Pons (tissue), 1 donor: ENCODE results near the gene PNKD.
A peak's percentile ranks its signal among the peaks of the same experiment; 100 is the strongest.

Experiments
- DNase-seq: peaks from one replicate; pipeline ENCODE4 v3.0.0-alpha.2; 2016; ENCODE audit warnings: low spot score

The PNKD gene

GRCh38 chr2:218317835-218318234 is 47.5 kb downstream of the PNKD start:
- DNase-seq = no peak

GRCh38 chr2:218318241-218318640 is 47.9 kb downstream of the PNKD start:
- no peak for DNase-seq

GRCh38 chr2:218319813-218320365 is 49.6 kb downstream of the PNKD start:
- DNase-seq = no peak

GRCh38 chr2:218320704-218321336 is 50.5 kb downstream of the PNKD start:
- DNase-seq = no peak

GRCh38 chr2:218322768-218323525 is 52.6 kb downstream of the PNKD start:
- peak; percentile 59 for DNase-seq

GRCh38 chr2:218323526-218324472 is 53.5 kb downstream of the PNKD start:
- DNase-seq = no peak

- DNase-seq = no peak
Observed at GRCh38 chr2:218325566-218326160, 55.3 kb downstream of the PNKD start.

- no peak for DNase-seq
Observed at GRCh38 chr2:218326315-218326714, 56.0 kb downstream of the PNKD start.

- no peak for DNase-seq
Observed at GRCh38 chr2:218327451-218328210, 57.3 kb downstream of the PNKD start.

- DNase-seq = no peak
Observed at GRCh38 chr2:218328294-218328693, 58.0 kb downstream of the PNKD start.

GRCh38 chr2:218329027-218329825 is 58.9 kb downstream of the PNKD start:
- no peak for DNase-seq

- peak; percentile 46 for DNase-seq
Observed at GRCh38 chr2:218329826-218330593, 59.7 kb downstream of the PNKD start.

- DNase-seq = no peak
Observed at GRCh38 chr2:218331745-218332144, 61.4 kb downstream of the PNKD start.

GRCh38 chr2:218332288-218332687 is 62.0 kb downstream of the PNKD start:
- DNase-seq = no peak

GRCh38 chr2:218332920-218333645 is 62.8 kb downstream of the PNKD start:
- peak; percentile 41 for DNase-seq

GRCh38 chr2:218334531-218334930 is 64.2 kb downstream of the PNKD start:
- no peak for DNase-seq

- no peak for DNase-seq
Observed at GRCh38 chr2:218340656-218341055, 70.3 kb downstream of the PNKD start.

- DNase-seq = no peak
Observed at GRCh38 chr2:218341381-218341780, 71.1 kb downstream of the PNKD start.

GRCh38 chr2:218342837-218343236 is 72.5 kb downstream of the PNKD start:
- DNase-seq = no peak
